B cell (primary cell): ENCODE results near the gene CASZ1. TPM values are rescaled to one million over a fixed set of nuclear protein-coding genes. Genes with fewer than 3 reads are reported as not detected.

ENCODE experiments used
- ATAC-seq: fragments of 200-7000 bp; cut with Tn5 transposase; one replicate; pipeline ENCODE4 v1.10.0; 2021; ENCODE audit warnings: low read depth, mild to moderate bottlenecking, moderate number of reproducible peaks, moderate library complexity
- CTCF ChIA-PET: fragments of 350-600 bp; sonication (Branson Sonifier 250); formaldehyde crosslinking; loops from one replicate; lab custom pipeline; 2021; ENCODE audit warnings: antibody characterized with exemption, inconsistent platforms; lab: Charles Lee
- POLR2A ChIA-PET: fragments of 350-600 bp; sonication (Branson Sonifier 250); formaldehyde crosslinking; loops from one replicate; lab custom pipeline; 2021; ENCODE audit warnings: antibody characterized with exemption; lab: Charles Lee
- DNase-seq: peaks from one replicate; pipeline ENCODE4 v3.0.0; 2013
- H2AFZ ChIP-seq: 2 replicates; pipeline ENCODE4 v1.6.1; 2012; ENCODE audit warnings: mild to moderate bottlenecking, low read depth, low read length; ENCODE audit not compliant: insufficient read depth, poor library complexity, severe bottlenecking
- H3K27ac ChIP-seq, 2 donors: 1 replicate in 1 of 2; 2 replicates in 1 of 2; pipeline ENCODE4 v1.5.1; 2012 to 2013; ENCODE audit warnings: low read length in 2 of 2, mild to moderate bottlenecking in 2 of 2, moderate library complexity in 1 of 2
- H3K27me3 ChIP-seq, 4 experiments: fragments of 200-600 bp in 1 of 4; sonication (generic) in 1 of 4; replicated peaks in 1 of 4; 1 replicate in 2 of 4; 2 replicates in 2 of 4; pipeline versions ENCODE4 v1.6.1 to v1.7.0; 2013 to 2016; ENCODE audit warnings: low read length in 3 of 4, mild to moderate bottlenecking in 2 of 4, mixed read lengths in 1 of 4, moderate library complexity in 1 of 4; ENCODE audit not compliant: insufficient read depth in 4 of 4, control insufficient read depth in 3 of 4; ENCODE audit errors: control extremely low read depth in 1 of 4
- H3K36me3 ChIP-seq, 2 experiments: replicated peaks in 1 of 2; 1 replicate in 1 of 2; 2 replicates in 1 of 2; pipeline versions ENCODE4 v1.6.1 to v1.7.1; 2013; ENCODE audit warnings: low read length in 1 of 2; ENCODE audit not compliant: insufficient read depth in 2 of 2, control insufficient read depth in 1 of 2; ENCODE audit errors: control extremely low read depth in 1 of 2, extremely low read depth in 1 of 2
- H3K4me1 ChIP-seq, 2 donors: fragments of 200-600 bp in 1 of 2; sonication (generic) in 1 of 2; 1 replicate in 1 of 2; 2 replicates in 1 of 2; pipeline versions ENCODE4 v1.5.1 to v1.6.1; 2013 to 2017; ENCODE audit warnings: low read length in 2 of 2; ENCODE audit not compliant: control insufficient read depth in 2 of 2, insufficient read depth in 2 of 2
- H3K4me2 ChIP-seq: replicated peaks from 2 replicates; pipeline ENCODE3; 2012; ENCODE audit warnings: mild to moderate bottlenecking, low read depth, low read length; ENCODE audit not compliant: poor library complexity, severe bottlenecking
- H3K4me3 ChIP-seq, 5 experiments: fragments of 200-600 bp in 1 of 5; sonication (generic) in 1 of 5; 1 replicate in 3 of 5; 2 replicates in 2 of 5; pipeline versions ENCODE4 v1.5.1 to v1.7.0; 2011 to 2016; ENCODE audit warnings: low read length in 4 of 5, mild to moderate bottlenecking in 4 of 5, low read depth in 2 of 5, control low read depth in 1 of 5, moderate library complexity in 1 of 5; ENCODE audit not compliant: insufficient read depth in 1 of 5; ENCODE audit errors: control extremely low read depth in 1 of 5, extremely low read depth in 1 of 5
- H3K79me2 ChIP-seq: fragments of 200-600 bp; sonication (generic); one replicate; pipeline ENCODE4 v1.6.0; 2016; ENCODE audit warnings: low read length; ENCODE audit not compliant: control insufficient read depth, insufficient read depth
- H3K9ac ChIP-seq: fragments of 200-600 bp; sonication (generic); 2 replicates; pipeline ENCODE4 v1.6.1; 2017; ENCODE audit warnings: mild to moderate bottlenecking, low read length, moderate library complexity
- H3K9me3 ChIP-seq, 3 donors: one replicate each; pipeline versions ENCODE4 v1.6.1 to v1.7.1; 2013; ENCODE audit warnings: low read length in 2 of 3; ENCODE audit not compliant: control insufficient read depth in 2 of 3, insufficient read depth in 1 of 3; ENCODE audit errors: control extremely low read depth in 1 of 3
- H4K20me1 ChIP-seq: 2 replicates; pipeline ENCODE4 v1.6.0; 2012; ENCODE audit warnings: mild to moderate bottlenecking, low read length; ENCODE audit not compliant: insufficient read depth, control insufficient read depth, poor library complexity, severe bottlenecking
- H3K27ac Mint-ChIP-seq: one replicate; pipeline ENCODE4 v1.8.0; 2021; ENCODE audit warnings: mixed read lengths
- H3K27me3 Mint-ChIP-seq: one replicate; pipeline ENCODE4 v1.8.0; 2021; ENCODE audit warnings: mixed read lengths
- H3K4me1 Mint-ChIP-seq: one replicate; pipeline ENCODE4 v1.8.0; 2021; ENCODE audit warnings: mixed read lengths
- H3K4me3 Mint-ChIP-seq: one replicate; pipeline ENCODE4 v1.8.0; 2021; ENCODE audit warnings: mixed read lengths
- H3K9me3 Mint-ChIP-seq: one replicate; pipeline ENCODE4 v1.8.0; 2022; ENCODE audit warnings: mixed read lengths; ENCODE audit not compliant: insufficient read depth
- CTCF ChIP-seq: fragments of 200-600 bp; IDR thresholded peaks from one replicate; pipeline ENCODE4 v1.8.0; 2022; ENCODE audit warnings: antibody characterized with exemption, mild to moderate bottlenecking
- EZH2 ChIP-seq: IDR thresholded peaks from 2 replicates; pipeline ENCODE4 v1.6.1; 2012; ENCODE audit warnings: borderline replicate concordance, low read depth, mild to moderate bottlenecking, moderate library complexity, low read length; ENCODE audit not compliant: insufficient read depth, poor library complexity, severe bottlenecking
- WGBS: methylation state at CpG from one replicate; pipeline ENCODE4 v1.1.5; 2013; ENCODE audit warnings: missing lambda C conversion rate; ENCODE audit not compliant: insufficient coverage; 5-methylcytosine and 5-hydroxymethylcytosine counted together
- intact Hi-C: fragments of 100-400 bp; cut with micrococcal nuclease; formaldehyde crosslinking; loops from one replicate; pipeline ENCODE4 v1.10.0; 2022
- polyA plus RNA-seq: library from polyadenylated mRNA; depleted of rRNA; stranded (reverse); fragments of >200 nt; gene quantifications from 2 replicates; pipeline ENCODE4 v1.2.3, GENCODE V29; 2012
- total RNA-seq, 2 donors: library from RNA; stranded (reverse); fragments of 120-200 nt in 1 of 2; gene quantifications; 1 replicate in 1 of 2; 2 replicates in 1 of 2; pipeline versions ENCODE4 v1.2.3 to v1.2.4, GENCODE V29; 2013 to 2022

The CASZ1 gene
- total and polyA plus RNA-seq, 2 donors (not counting 1 experiment from before 2014, with no cell fraction given): 9.5 to 27.2 TPM

DNA sequence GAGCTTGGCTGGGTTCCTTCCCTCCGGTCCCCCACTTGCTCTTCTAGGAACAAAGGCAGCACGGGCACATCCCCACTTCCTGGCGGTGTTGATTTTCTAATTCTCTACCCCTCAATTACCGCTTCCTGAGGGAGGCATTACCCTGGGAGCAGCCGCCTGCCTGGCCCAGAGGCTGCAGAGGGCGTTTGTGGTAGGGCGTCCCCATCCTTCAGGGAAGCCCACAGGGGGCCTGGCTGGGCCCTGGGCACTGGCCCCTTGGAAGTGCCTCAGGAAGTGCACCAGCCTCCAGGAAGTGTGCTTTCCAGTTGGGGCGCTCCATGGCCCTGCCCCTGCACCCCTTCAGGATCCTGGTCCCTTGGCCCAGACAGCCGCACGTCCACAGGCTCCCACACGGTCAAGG is 42.1 kb upstream of the CASZ1 start:
- Histone ChIP-seq H3K4me1 (no peaks in the 10 kb centered on the region), H3K79me2 (no peaks in the 10 kb centered on the region), H3K36me3 (no peaks in the 10 kb centered on the region), H3K27me3 (peaks cover 0 to 26% (median 6%) of the 10 kb centered on the region in 4 experiments), H4K20me1 (no peaks in the 10 kb centered on the region), H3K4me2 (no peak overlapping the region), H3K4me3 (no peak overlapping the region), H3K9ac (no peak overlapping the region), H3K27ac (no peak overlapping the region), H3K9me3 (peaks cover 0 to 4% (median under 1%) of the 10 kb centered on the region in 3 donors), H2AFZ (no peak overlapping the region)
- H3K4me1 Mint-ChIP-seq: no peaks in the 10 kb centered on the region
- no peaks in the 10 kb centered on the region for H3K9me3 Mint-ChIP-seq
- WGBS: 88% methylated on average over 11 of the region's 11 CpGs
- TF ChIP-seq CTCF: no peak
- TF ChIP-seq EZH2: no peak
- POLR2A ChIA-PET: no interaction called here
- DNase-seq (no peak), ATAC-seq (no peak)
- H3K4me3 Mint-ChIP-seq: no peak overlapping the region
- peaks cover 39% of the 10 kb centered on the region for H3K27me3 Mint-ChIP-seq
- CTCF ChIA-PET: no interaction called here
- intact Hi-C loops: no loop called here
- no peak overlapping the region for H3K27ac Mint-ChIP-seq

- H3K36me3 ChIP-seq: no peaks in the 10 kb centered on the region
- 96% methylated on average over 10 of the region's 11 CpGs for WGBS
- TF ChIP-seq CTCF (no peak), EZH2 (no peak)
- H2AFZ ChIP-seq: no peak overlapping the region
- H3K9me3 ChIP-seq: no peaks in the 10 kb centered on the region
- no peak overlapping the region for H3K9ac ChIP-seq
- intact Hi-C loops: no loop called here
- Mint-ChIP-seq H3K4me1 (no peaks in the 10 kb centered on the region), H3K27ac (no peak overlapping the region), H3K9me3 (no peaks in the 10 kb centered on the region), H3K27me3 (peaks cover 42% of the 10 kb centered on the region), H3K4me3 (no peak overlapping the region)
- CTCF ChIA-PET: no interaction called here
- H3K79me2 ChIP-seq: no peaks in the 10 kb centered on the region
- DNase-seq (no peak), ATAC-seq (no peak)
- H3K27me3 ChIP-seq: peaks cover 0 to 20% (median 6%) of the 10 kb centered on the region in 4 experiments
- POLR2A ChIA-PET: no interaction called here
- no peak overlapping the region for H3K27ac ChIP-seq
- H3K4me1 ChIP-seq: no peaks in the 10 kb centered on the region
- H3K4me2 ChIP-seq: no peak overlapping the region
- no peak overlapping the region for H3K4me3 ChIP-seq
- no peaks in the 10 kb centered on the region for H4K20me1 ChIP-seq
Measured at GRCh38 chr1:10836726-10837125, 40.3 kb upstream of the CASZ1 start.
